GM23338 (cell line): Measurements from ENCODE around the gene PFDN4. TPM values are rescaled to one million over a fixed set of nuclear protein-coding genes. Genes with fewer than 3 reads are reported as not detected.
"Not testable (repeated sequence)": the region's sequence is repeated elsewhere in the genome, so short reads cannot be mapped to it uniquely, and the experiment has no call there.

Source experiments
- ATAC-seq: fragments of 200-7000 bp; cut with Tn5 transposase; 3 replicates; pipeline ENCODE4 v1.9.1; 2020
- DNase-seq: peaks from one replicate; pipeline ENCODE4 v3.0.0-alpha.2; 2015; ENCODE audit warnings: low spot score
- H2AFZ ChIP-seq: fragments of 200-600 bp; sonication (generic); 2 replicates; pipeline ENCODE4 v1.8.0; 2016; ENCODE audit warnings: antibody characterized with exemption, mild to moderate bottlenecking, moderate library complexity
- H3F3A ChIP-seq: fragments of 200-600 bp; sonication (generic); replicated peaks from 2 replicates; pipeline ENCODE4 v1.8.0; 2017; ENCODE audit warnings: antibody characterized with exemption, mixed run types, low read depth
- H3K27ac ChIP-seq: fragments of 200-600 bp; sonication (generic); 2 replicates; pipeline ENCODE4 v1.6.1; 2016; ENCODE audit warnings: low read depth
- H3K27me3 ChIP-seq: fragments of 200-600 bp; sonication (generic); 2 replicates; pipeline ENCODE4 v1.8.0; 2016; ENCODE audit warnings: mild to moderate bottlenecking, mixed run types, moderate library complexity; ENCODE audit not compliant: insufficient read depth
- H3K36me3 ChIP-seq: fragments of 200-600 bp; sonication (generic); 2 replicates; pipeline ENCODE4 v1.8.0; 2016; ENCODE audit warnings: mild to moderate bottlenecking; ENCODE audit not compliant: insufficient read depth
- H3K4me1 ChIP-seq: fragments of 200-600 bp; sonication (generic); 2 replicates; pipeline ENCODE4 v1.8.0; 2016; ENCODE audit warnings: mild to moderate bottlenecking, moderate library complexity; ENCODE audit not compliant: insufficient read depth
- H3K4me2 ChIP-seq: fragments of 200-600 bp; sonication (generic); 2 replicates; pipeline ENCODE4 v1.7.1; 2017; ENCODE audit warnings: mixed run types
- H3K4me3 ChIP-seq: fragments of 200-600 bp; sonication (generic); 2 replicates; pipeline ENCODE4 v1.6.1; 2016; ENCODE audit warnings: mixed run types
- H3K79me2 ChIP-seq: fragments of 200-600 bp; sonication (generic); replicated peaks from 2 replicates; pipeline ENCODE4 v1.8.0; 2017; ENCODE audit warnings: mild to moderate bottlenecking; ENCODE audit not compliant: insufficient read depth
- H3K9me2 ChIP-seq: fragments of 200-600 bp; sonication (generic); 2 replicates; pipeline ENCODE4 v1.8.0; 2017; ENCODE audit not compliant: insufficient read depth
- H4K20me1 ChIP-seq: fragments of 200-600 bp; sonication (generic); replicated peaks from 2 replicates; pipeline ENCODE4 v1.8.0; 2017; ENCODE audit warnings: mild to moderate bottlenecking; ENCODE audit not compliant: insufficient read depth
- H3K27ac Mint-ChIP-seq: 2 replicates; pipeline ENCODE4 v1.8.0; 2020; ENCODE audit warnings: inconsistent platforms, mild to moderate bottlenecking, moderate library complexity, mixed read lengths
- H3K27me3 Mint-ChIP-seq: 3 replicates; pipeline ENCODE4 v1.8.0; 2022; ENCODE audit warnings: low read depth, mild to moderate bottlenecking, moderate library complexity, mixed read lengths, inconsistent platforms; ENCODE audit not compliant: insufficient read depth, poor library complexity
- H3K36me3 Mint-ChIP-seq: 3 replicates; pipeline ENCODE4 v1.8.0; 2021; ENCODE audit warnings: low read depth, mild to moderate bottlenecking, inconsistent platforms, moderate library complexity, mixed read lengths
- H3K4me1 Mint-ChIP-seq: 3 replicates; pipeline ENCODE4 v1.8.0; 2020; ENCODE audit warnings: mild to moderate bottlenecking, inconsistent platforms, mixed read lengths
- H3K4me3 Mint-ChIP-seq: 3 replicates; pipeline ENCODE4 v1.8.0; 2021; ENCODE audit warnings: moderate library complexity, mild to moderate bottlenecking, inconsistent platforms, mixed read lengths
- H3K9me3 Mint-ChIP-seq: 3 replicates; pipeline ENCODE4 v1.8.0; 2020; ENCODE audit warnings: moderate library complexity, mild to moderate bottlenecking, inconsistent platforms, mixed read lengths
- CREB1 ChIP-seq: fragments of 250-450 bp; sonication (Bioruptor Pico); IDR thresholded peaks from 2 replicates; pipeline ENCODE4 v1.5.0; 2020; ENCODE audit warnings: low read depth, mild to moderate bottlenecking, moderate library complexity
- ETS1 ChIP-seq: IDR thresholded peaks from 2 replicates; pipeline ENCODE4 v1.6.1; 2016; ENCODE audit warnings: antibody characterized with exemption
- EZH2 ChIP-seq: fragments of 200-600 bp; sonication (generic); IDR thresholded peaks from one replicate; pipeline ENCODE4 v1.8.0; 2017; ENCODE audit warnings: antibody characterized with exemption, mild to moderate bottlenecking, low read depth; ENCODE audit not compliant: unreplicated experiment
- EZH2phosphoT487 ChIP-seq: fragments of 200-600 bp; sonication (generic); IDR thresholded peaks from one replicate; pipeline ENCODE4 v1.8.1; 2018; ENCODE audit warnings: antibody characterized with exemption; ENCODE audit not compliant: unreplicated experiment
- JUNB ChIP-seq: IDR thresholded peaks from one replicate; pipeline ENCODE4 v1.6.1; 2016; ENCODE audit warnings: antibody characterized with exemption; ENCODE audit not compliant: unreplicated experiment
- NANOG ChIP-seq: IDR thresholded peaks from 2 replicates; pipeline ENCODE4 v1.6.1; 2016; ENCODE audit warnings: antibody characterized with exemption, borderline replicate concordance
- POLR2AphosphoS5 ChIP-seq: IDR thresholded peaks from 2 replicates; pipeline ENCODE4 v1.6.1; 2016; ENCODE audit warnings: antibody characterized with exemption, low read depth
- STAT1 ChIP-seq: IDR thresholded peaks from one replicate; pipeline ENCODE4 v1.6.1; 2016; ENCODE audit warnings: antibody characterized with exemption; ENCODE audit not compliant: unreplicated experiment
- ZNF331 ChIP-seq: fragments of 250-450 bp; sonication (Bioruptor Pico); IDR thresholded peaks from 2 replicates; pipeline ENCODE4 v1.5.0; 2020; ENCODE audit warnings: low read depth, mild to moderate bottlenecking, moderate library complexity
- ZNF462 ChIP-seq: fragments of 250-450 bp; sonication (Bioruptor Pico); IDR thresholded peaks from 2 replicates; pipeline ENCODE4 v1.5.0; 2020; ENCODE audit warnings: mild to moderate bottlenecking, moderate library complexity
- polyA plus RNA-seq: library from polyadenylated mRNA; unstranded; fragments of >200 nt; fragmentation: Nextera tagmentation; extraction: Ambion mirVana; gene quantifications from 2 replicates; pipeline ENCODE4 v1.2.1, GENCODE V29; 2016
- total RNA-seq: library from RNA; depleted of rRNA; stranded (reverse); fragments of >200 nt; shearing (Covaris generic); gene quantifications from 2 replicates; pipeline ENCODE4 v1.2.3, GENCODE V29; 2014

Gene PFDN4
- total and polyA plus RNA-seq, 2 experiments from 2014 or later: 105 to 477 TPM

GRCh38 chr20:54244113-54244512, 36.2 kb downstream of the PFDN4 start:
- Mint-ChIP-seq H3K9me3 (peaks cover 23% of the 10 kb centered on the region), H3K4me1 (no peaks in the 10 kb centered on the region), H3K4me3 (no peak overlapping the region), H3K27me3 (peaks cover 2% of the 10 kb centered on the region), H3K36me3 (no peaks in the 10 kb centered on the region; the same call in 2 of the 3 replicates), H3K27ac (no peak overlapping the region)
- H2AFZ ChIP-seq: no peak overlapping the region
- no peak overlapping the region for H3K27ac ChIP-seq
- H3K4me3 ChIP-seq: no peak overlapping the region
- no peaks in the 10 kb centered on the region for H4K20me1 ChIP-seq
- no peaks in the 10 kb centered on the region for H3K36me3 ChIP-seq
- no peak overlapping the region for H3K4me2 ChIP-seq
- no peak for TF ChIP-seq JUNB
- TF ChIP-seq EZH2phosphoT487: no peak
- no peak for TF ChIP-seq EZH2
- TF ChIP-seq STAT1: no peak
- H3K4me1 ChIP-seq: no peaks in the 10 kb centered on the region
- ATAC-seq (no peak), DNase-seq (no peak)
- H3F3A ChIP-seq: no peaks in the 10 kb centered on the region
- no peaks in the 10 kb centered on the region for H3K27me3 ChIP-seq
- H3K79me2 ChIP-seq: no peaks in the 10 kb centered on the region
- no peaks in the 10 kb centered on the region; the same call in 1 of the 2 replicates for H3K9me2 ChIP-seq

GRCh38 chr20:54248705-54249104, 40.8 kb downstream of the PFDN4 start:
- H3K4me3 ChIP-seq, H3K36me3 Mint-ChIP-seq, H3K36me3 ChIP-seq, H3K27ac Mint-ChIP-seq, H3K4me3 Mint-ChIP-seq, H3K4me1 ChIP-seq, H4K20me1 ChIP-seq, H3K9me2 ChIP-seq, DNase-seq, H3K27ac ChIP-seq, H3K27me3 Mint-ChIP-seq, ATAC-seq, H3K79me2 ChIP-seq, H3K4me2 ChIP-seq, H3K4me1 Mint-ChIP-seq, H3F3A ChIP-seq, H2AFZ ChIP-seq, H3K27me3 ChIP-seq: not testable (repeated sequence)
- H3K9me3 Mint-ChIP-seq: peaks cover 21% of the 10 kb centered on the region

- H4K20me1 ChIP-seq: no peaks in the 10 kb centered on the region
- ATAC-seq: no peak
- peaks cover 21% of the 10 kb centered on the region for H3K9me3 Mint-ChIP-seq
- H3K36me3 ChIP-seq: no peaks in the 10 kb centered on the region
- no peaks in the 10 kb centered on the region; the same call in 1 of the 2 replicates for H3K9me2 ChIP-seq
- no peak overlapping the region for H3K27ac Mint-ChIP-seq
- H3K36me3 Mint-ChIP-seq: peaks cover 8% of the 10 kb centered on the region
- H2AFZ ChIP-seq: no peak overlapping the region
- no peaks in the 10 kb centered on the region for H3K27me3 ChIP-seq
- no peak overlapping the region for H3K4me3 ChIP-seq
- no peak overlapping the region for H3K27ac ChIP-seq
- no peak for DNase-seq
- peaks cover 2% of the 10 kb centered on the region for H3K27me3 Mint-ChIP-seq
- no peaks in the 10 kb centered on the region for H3K4me1 Mint-ChIP-seq
- H3K79me2 ChIP-seq: no peaks in the 10 kb centered on the region
- H3K4me3 Mint-ChIP-seq: no peak overlapping the region
- no peak overlapping the region for H3K4me2 ChIP-seq
- H3F3A ChIP-seq: no peaks in the 10 kb centered on the region
- H3K4me1 ChIP-seq: no peaks in the 10 kb centered on the region
- no peak for TF ChIP-seq NANOG
- no peak for TF ChIP-seq ZNF331 (CRISPR knock-in tag)
- no peak for TF ChIP-seq CREB1 (CRISPR knock-in tag)
- TF ChIP-seq ETS1: no peak
- no peak for TF ChIP-seq EZH2
- TF ChIP-seq STAT1: no peak
- no peak for TF ChIP-seq ZNF462 (CRISPR knock-in tag)
- no peak for TF ChIP-seq POLR2AphosphoS5
Measured at GRCh38 chr20:54250691-54251090, 42.8 kb downstream of the PFDN4 start.
